Thymus (tissue), 11 donors: Measurements from ENCODE around the gene SLC9A8. TPM values are rescaled to one million over a fixed set of nuclear protein-coding genes. Genes with fewer than 3 reads are reported as not detected.

Experiments
- DNase-seq, 9 donors: peaks; one replicate each; pipeline ENCODE4 v3.0.0-alpha.2; 2013; ENCODE audit warnings: low spot score in 9 of 9, low read depth in 6 of 9, missing footprints in 1 of 9
- H3K27ac ChIP-seq, 2 donors: one replicate each; pipeline ENCODE4 v1.5.1; 2013; ENCODE audit warnings: control low read depth in 1 of 2, low read depth in 1 of 2, low read length in 1 of 2, mild to moderate bottlenecking in 1 of 2, moderate library complexity in 1 of 2
- H3K27me3 ChIP-seq, 2 donors: one replicate each; pipeline ENCODE4 v1.5.1; 2013; ENCODE audit warnings: low read length in 1 of 2; ENCODE audit not compliant: control insufficient read depth in 2 of 2, insufficient read depth in 1 of 2
- H3K36me3 ChIP-seq, 2 donors: one replicate each; pipeline ENCODE4 v1.5.1; 2013; ENCODE audit warnings: low read length in 1 of 2, mild to moderate bottlenecking in 1 of 2, moderate library complexity in 1 of 2; ENCODE audit not compliant: control insufficient read depth in 2 of 2, insufficient read depth in 2 of 2
- H3K4me1 ChIP-seq, 2 donors: one replicate each; pipeline ENCODE4 v1.5.1; 2013; ENCODE audit warnings: low read length in 2 of 2; ENCODE audit not compliant: control insufficient read depth in 2 of 2, insufficient read depth in 2 of 2
- H3K4me3 ChIP-seq, 2 donors: one replicate each; pipeline ENCODE4 v1.5.1; 2013; ENCODE audit warnings: low read length in 2 of 2, control low read depth in 1 of 2, mild to moderate bottlenecking in 1 of 2
- H3K9me3 ChIP-seq, 2 donors: one replicate each; pipeline ENCODE4 v1.5.1; 2013; ENCODE audit warnings: low read length in 1 of 2, mild to moderate bottlenecking in 1 of 2; ENCODE audit not compliant: control insufficient read depth in 2 of 2, insufficient read depth in 1 of 2
- WGBS: extraction: QIAGEN DNeasy Blood & Tissue Kit; methylation state at CpG from one replicate; pipeline ENCODE4 v1.1.7; 2013; 5-methylcytosine and 5-hydroxymethylcytosine counted together
- polyA plus RNA-seq: library from polyadenylated mRNA; stranded (reverse); fragments of 200-250 nt; gene quantifications from one replicate; pipeline ENCODE4 v1.2.3, GENCODE V29; 2013
- total RNA-seq: library from RNA; stranded (reverse); fragments of 120-200 nt; gene quantifications from one replicate; pipeline ENCODE4 v1.2.4, GENCODE V29; 2013
- donor health status: healthy.

The SLC9A8 gene
- total and polyA plus RNA-seq, 2 donors = 3.9 to 14.1 TPM

DNA sequence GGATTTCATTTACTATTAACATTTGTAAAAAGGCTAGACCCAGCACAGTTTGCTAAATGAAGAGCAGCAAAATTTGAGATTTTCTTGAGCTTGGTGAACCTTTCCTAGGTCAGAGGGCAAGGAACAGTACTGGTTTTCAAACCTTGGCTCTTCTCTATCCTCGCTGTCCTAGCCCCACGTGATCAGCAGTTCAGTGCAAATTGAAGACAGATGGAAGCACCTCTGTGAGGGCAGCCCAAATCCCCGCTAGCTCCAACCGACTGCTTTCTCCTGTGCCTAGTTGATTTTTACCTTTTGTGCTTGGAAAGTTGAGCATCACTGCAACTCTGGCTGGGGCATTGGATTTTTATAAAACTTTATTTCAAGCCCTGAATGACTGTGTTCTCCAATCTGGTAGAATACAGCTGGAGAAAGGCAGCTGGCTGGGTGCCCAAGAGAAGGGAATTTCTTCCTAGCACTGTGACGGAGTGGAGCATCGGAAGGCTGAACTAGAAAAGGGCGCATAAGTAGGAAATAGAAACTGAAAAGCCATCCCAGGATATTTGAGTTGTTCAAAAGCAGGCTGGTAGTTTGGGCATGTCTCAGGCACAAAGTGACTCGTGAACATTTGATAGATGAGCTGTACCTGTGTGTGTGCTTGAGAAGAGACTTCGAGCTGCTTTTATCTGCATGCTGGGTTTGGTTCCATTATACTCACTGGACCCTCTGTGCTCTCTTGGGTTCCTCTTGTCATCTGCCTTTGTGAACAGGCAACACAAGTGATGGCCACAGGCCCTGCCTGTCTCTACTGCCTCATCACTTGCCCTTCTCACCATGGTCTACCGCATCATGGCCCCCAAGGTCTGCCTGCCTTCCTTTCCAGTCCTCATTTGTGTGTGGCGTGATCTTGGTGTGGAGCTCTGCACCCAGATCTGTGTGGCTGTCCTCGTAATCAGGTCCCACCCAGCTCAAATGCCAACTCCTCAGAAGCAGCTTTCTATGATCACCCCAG is 125.8 kb downstream of the SLC9A8 start:
- H3K4me1 ChIP-seq = peaks cover 16 to 27% of the 10 kb centered on the region in 2 donors
- peak overlapping the region in 1 of 2 donors; percentile 40 for H3K27ac ChIP-seq
- H3K9me3 ChIP-seq = no peaks in the 10 kb centered on the region
- H3K36me3 ChIP-seq = peaks cover 24 to 27% of the 10 kb centered on the region in 2 donors
- no peak overlapping the region for H3K4me3 ChIP-seq
- H3K27me3 ChIP-seq = no peaks in the 10 kb centered on the region
- 94% methylated on average over 12 of the region's 12 CpGs for WGBS
- DNase-seq = peak in 1 of 9 donors; percentile 28

DNA sequence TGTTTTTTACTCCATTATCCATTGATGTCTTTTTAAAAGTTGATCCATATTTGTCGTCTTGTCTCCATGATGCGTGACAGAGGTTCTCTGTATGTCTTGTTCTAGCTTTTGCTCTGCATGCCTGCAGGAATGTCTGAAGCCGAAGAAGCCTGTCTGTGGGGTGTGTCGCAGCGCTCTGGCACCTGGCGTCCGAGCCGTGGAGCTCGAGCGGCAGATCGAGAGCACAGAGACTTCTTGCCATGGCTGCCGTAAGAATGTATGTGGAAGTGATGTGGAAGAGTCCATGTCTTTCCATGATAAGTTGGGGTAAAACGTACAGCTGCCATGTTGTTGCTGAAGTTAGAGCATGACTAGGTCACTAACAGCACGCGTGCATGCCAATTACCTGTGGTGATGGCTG is 128.8 kb downstream of the SLC9A8 start:
- no peak for DNase-seq
- peaks cover 14 to 18% of the 10 kb centered on the region in 2 donors for H3K4me1 ChIP-seq

More for the DNA sequence above, 128.8 kb downstream of the SLC9A8 start:
- H3K27me3 ChIP-seq = no peaks in the 10 kb centered on the region
- no peak overlapping the region for H3K4me3 ChIP-seq
- WGBS = 97% methylated on average over 15 of the region's 15 CpGs
- H3K9me3 ChIP-seq = no peaks in the 10 kb centered on the region
- peaks cover 42 to 43% of the 10 kb centered on the region in 2 donors for H3K36me3 ChIP-seq
- no peak overlapping the region for H3K27ac ChIP-seq

Other genes starting within 250 kb of the SLC9A8 start
- 0.76 TPM for gene PTGIS, start 244.7 kb upstream of the SLC9A8 start, total RNA-seq
- 3.3 TPM for gene PTGIS, start 244.7 kb upstream of the SLC9A8 start, polyA plus RNA-seq
- 6.8 TPM for gene B4GALT5, start 99.0 kb upstream of the SLC9A8 start, total RNA-seq
- 10.9 TPM for gene B4GALT5, start 99.0 kb upstream of the SLC9A8 start, polyA plus RNA-seq
- gene SPATA2, start 102.7 kb downstream of the SLC9A8 start, total RNA-seq = 1.7 TPM
- gene SPATA2, start 102.7 kb downstream of the SLC9A8 start, polyA plus RNA-seq = 3.3 TPM
- 40.8 TPM for gene RNF114, start 123.6 kb downstream of the SLC9A8 start, total RNA-seq
- gene RNF114, start 123.6 kb downstream of the SLC9A8 start, polyA plus RNA-seq = 60.8 TPM
- 0.33 TPM for gene SNAI1, start 170.2 kb downstream of the SLC9A8 start, total RNA-seq
- 5.5 TPM for gene SNAI1, start 170.2 kb downstream of the SLC9A8 start, polyA plus RNA-seq